GM06990 (cell line): ENCODE data around the gene VAMP8.

Experiments
- DNase-seq: peaks from one replicate; pipeline ENCODE4 v3.0.0-alpha.2; 2011; ENCODE audit not compliant: insufficient read length; ENCODE audit errors: extremely low read depth
- H3K27me3 ChIP-seq: replicated peaks from 2 replicates; pipeline ENCODE4 v1.6.0; 2011; ENCODE audit warnings: low read length; ENCODE audit not compliant: control insufficient read depth, insufficient read depth
- H3K36me3 ChIP-seq: 2 replicates; pipeline ENCODE4 v1.5.1; 2011; ENCODE audit warnings: low read length; ENCODE audit not compliant: control insufficient read depth, insufficient read depth
- H3K4me3 ChIP-seq: replicated peaks from 2 replicates; pipeline ENCODE4 v1.5.1; 2011; ENCODE audit warnings: low read depth, mild to moderate bottlenecking, control low read depth, low read length
- TF ChIP-seq, protein P1 (sequence below): IDR thresholded peaks from 2 replicates; pipeline ENCODE4 v1.5.1; 2011; ENCODE audit warnings: low read length, control low read depth, mild to moderate bottlenecking, inconsistent platforms; ENCODE audit not compliant: insufficient read depth, poor library complexity, severe bottlenecking

VAMP8 gene

DNA sequence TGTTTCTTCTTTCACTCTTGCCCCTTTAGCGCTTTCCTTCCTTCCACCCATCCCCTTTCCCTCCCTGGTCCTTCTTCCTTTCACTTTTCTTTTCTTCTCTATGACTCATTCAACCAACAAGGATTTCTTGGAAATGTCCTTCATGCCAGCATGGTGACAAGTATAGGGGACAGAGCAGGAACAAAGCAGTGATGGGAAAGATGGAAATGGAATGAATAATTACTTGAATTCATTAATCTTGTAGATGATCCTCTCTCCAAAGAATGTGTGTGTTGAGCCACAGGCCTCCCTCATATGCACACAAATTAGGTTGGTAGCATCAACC lies 8.4 kb downstream of the VAMP8 start:
- no peak for DNase-seq

DNA sequence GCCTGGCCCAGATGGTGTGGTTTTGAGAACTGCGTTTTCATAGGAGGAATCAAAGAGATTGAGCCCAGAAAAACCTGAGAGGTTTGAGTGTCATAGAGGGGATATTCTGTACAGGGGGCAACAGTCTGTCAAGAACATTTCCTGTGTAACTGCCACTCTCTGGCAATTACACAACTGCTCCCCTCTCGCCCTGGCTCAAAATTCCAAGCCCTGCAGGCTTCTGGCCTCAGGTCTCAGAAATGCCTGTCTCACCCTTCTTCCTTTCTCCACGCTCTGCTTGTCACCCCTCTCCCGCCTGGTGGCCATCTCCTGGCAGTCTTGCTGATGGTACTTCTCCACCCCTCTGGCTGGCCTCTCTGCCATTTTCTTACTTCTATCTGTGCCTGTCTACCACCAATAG lies 10.8 kb downstream of the VAMP8 start:
- Histone ChIP-seq H3K4me3 (no peak overlapping the region), H3K27me3 (no peaks in the 10 kb centered on the region), H3K36me3 (no peaks in the 10 kb centered on the region)
- DNase-seq = no peak
- TF ChIP-seq, protein P1, sequence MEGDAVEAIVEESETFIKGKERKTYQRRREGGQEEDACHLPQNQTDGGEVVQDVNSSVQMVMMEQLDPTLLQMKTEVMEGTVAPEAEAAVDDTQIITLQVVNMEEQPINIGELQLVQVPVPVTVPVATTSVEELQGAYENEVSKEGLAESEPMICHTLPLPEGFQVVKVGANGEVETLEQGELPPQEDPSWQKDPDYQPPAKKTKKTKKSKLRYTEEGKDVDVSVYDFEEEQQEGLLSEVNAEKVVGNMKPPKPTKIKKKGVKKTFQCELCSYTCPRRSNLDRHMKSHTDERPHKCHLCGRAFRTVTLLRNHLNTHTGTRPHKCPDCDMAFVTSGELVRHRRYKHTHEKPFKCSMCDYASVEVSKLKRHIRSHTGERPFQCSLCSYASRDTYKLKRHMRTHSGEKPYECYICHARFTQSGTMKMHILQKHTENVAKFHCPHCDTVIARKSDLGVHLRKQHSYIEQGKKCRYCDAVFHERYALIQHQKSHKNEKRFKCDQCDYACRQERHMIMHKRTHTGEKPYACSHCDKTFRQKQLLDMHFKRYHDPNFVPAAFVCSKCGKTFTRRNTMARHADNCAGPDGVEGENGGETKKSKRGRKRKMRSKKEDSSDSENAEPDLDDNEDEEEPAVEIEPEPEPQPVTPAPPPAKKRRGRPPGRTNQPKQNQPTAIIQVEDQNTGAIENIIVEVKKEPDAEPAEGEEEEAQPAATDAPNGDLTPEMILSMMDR = no peak

More for the DNA sequence above, 8.4 kb downstream of the VAMP8 start:
- no peaks in the 10 kb centered on the region for H3K27me3 ChIP-seq
- TF ChIP-seq, protein P1 = no peak
- H3K4me3 ChIP-seq = no peak overlapping the region
- peaks cover 6% of the 10 kb centered on the region for H3K36me3 ChIP-seq

DNA sequence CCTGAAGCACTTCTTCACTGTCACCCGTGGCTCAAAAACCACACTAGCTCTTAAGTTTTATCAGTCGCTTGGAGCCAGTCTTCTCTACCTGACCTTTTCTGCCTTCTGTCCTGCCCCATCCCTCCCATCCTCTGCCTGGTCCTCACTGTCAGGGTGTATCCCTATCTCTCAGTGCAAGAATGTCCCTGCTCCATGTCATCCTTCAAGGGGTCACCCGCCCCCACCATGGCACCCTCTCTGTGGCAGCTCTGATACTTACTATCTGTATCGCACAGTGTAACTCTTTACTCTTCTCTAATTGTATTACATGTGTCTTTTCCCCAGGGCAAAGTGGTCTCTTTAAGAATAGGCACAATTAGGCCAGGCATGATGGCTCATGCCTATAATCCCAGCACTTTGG lies 11.3 kb downstream of the VAMP8 start:
- no peak for DNase-seq
- no peak overlapping the region for H3K4me3 ChIP-seq
- no peaks in the 10 kb centered on the region for H3K27me3 ChIP-seq
- TF ChIP-seq, protein P1 = no peak
- no peaks in the 10 kb centered on the region for H3K36me3 ChIP-seq

DNA sequence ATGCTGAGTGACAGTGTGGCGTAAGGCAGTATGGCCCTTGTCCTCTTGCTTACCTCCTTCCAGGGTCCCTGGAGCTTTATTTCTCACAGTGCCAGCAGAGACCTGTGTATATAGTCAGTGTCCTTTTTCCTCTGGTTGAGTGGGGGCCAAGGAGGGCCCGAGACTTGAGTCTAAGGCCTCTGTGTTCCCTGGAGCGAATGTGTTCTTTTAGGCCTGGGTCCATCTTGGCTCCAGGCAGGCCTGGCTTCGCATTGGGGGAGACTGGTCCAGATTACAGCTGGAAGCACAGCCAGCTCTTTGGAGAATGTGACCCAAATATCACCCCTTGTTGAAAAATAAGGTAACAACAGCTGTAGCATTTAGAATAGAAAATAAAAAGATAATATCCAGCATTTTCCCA lies 11.8 kb downstream of the VAMP8 start:
- no peak for DNase-seq
- no peak overlapping the region for H3K4me3 ChIP-seq
- no peaks in the 10 kb centered on the region for H3K36me3 ChIP-seq
- H3K27me3 ChIP-seq = no peaks in the 10 kb centered on the region
- TF ChIP-seq, protein P1 = no peak

DNA sequence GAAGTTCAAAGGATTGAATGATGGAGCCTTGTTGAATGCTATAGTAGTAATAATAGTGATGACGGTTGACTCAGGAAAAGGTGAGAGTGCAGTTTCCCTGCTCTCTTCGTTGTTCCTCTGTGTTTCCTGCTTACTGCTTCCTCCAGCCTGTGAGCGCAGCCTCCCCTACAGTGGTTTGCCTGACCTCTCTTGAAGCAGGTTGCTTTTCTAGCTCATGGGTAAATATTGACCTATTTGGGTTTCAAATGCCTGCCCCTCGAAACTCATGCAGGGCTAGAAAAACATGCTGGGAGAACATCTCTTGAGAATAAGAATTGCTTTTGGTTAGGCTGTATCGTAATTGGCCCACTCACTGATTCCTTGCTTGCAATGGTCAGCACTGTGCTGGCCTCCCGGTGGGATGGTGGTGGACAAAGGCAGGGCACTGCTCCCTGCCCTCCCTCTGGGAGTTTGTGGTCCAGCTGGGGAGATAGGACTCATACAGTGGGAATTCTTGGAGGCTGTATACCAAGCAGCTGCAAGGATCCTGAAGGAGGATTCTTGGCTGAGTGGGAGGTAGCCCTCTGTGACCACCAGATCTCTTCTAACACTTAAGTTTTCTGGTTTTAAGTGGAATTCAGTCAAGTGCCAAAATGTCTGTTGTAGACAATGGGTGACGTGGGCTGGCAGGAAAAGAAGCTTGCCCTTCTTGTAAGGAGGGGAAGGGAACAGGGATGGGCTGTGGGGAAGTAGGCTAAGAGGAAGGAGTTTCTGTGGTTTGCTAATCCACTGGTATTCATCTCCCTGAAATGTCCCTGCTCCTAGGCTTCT lies 12.8 kb downstream of the VAMP8 start:
- no peak for DNase-seq
- Histone ChIP-seq H3K36me3 (no peaks in the 10 kb centered on the region), H3K4me3 (no peak overlapping the region), H3K27me3 (no peaks in the 10 kb centered on the region)
- TF ChIP-seq, protein P1 = no peak

DNA sequence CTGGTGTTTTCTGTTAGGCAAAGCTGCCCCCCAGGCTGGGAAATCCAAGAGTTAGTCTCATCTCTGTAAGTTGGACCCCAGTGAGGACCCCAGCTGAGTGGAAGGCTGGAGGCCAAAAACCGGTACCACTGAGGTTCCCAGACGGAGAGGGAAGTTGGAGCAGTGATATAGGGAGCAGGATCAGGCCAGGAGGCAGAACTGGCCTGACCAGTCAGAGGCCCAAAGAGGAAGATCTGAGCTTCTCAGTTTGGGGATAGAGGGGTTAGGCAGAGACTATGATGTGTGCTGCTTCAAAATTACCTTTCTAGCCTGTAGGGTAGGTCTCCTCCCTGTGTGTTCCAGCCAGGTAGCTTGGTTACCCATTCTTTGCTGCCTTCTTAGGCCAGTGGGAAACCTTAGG lies 13.6 kb downstream of the VAMP8 start:
- DNase-seq = no peak
- Histone ChIP-seq H3K27me3 (no peaks in the 10 kb centered on the region), H3K4me3 (no peak overlapping the region), H3K36me3 (no peaks in the 10 kb centered on the region)
- TF ChIP-seq, protein P1 = no peak
